NCI-H1436 (cell line): ENCODE data around the gene NDOR1.

ENCODE experiments used
- DNase-seq: peaks from one replicate; lab custom pipeline; 2025; lab: John Stamatoyannopoulos, UW

Gene NDOR1

DNA sequence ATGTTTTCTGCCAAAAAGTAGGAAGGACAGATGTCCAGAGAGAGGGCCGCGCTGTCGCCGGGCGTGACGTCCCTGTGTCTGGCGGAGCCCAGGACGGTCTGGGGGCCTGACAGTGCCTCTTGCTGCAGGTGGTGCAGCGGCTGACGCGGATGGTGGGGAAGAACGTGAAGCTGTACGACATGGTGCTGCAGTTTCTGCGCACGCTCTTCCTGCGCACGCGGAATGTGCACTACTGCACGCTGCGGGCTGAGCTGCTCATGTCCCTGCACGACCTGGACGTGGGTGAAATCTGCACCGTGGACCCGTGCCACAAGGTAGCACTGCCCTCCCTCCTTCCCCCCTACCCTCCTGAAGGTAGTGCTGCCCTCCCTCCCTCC lies 57.4 kb downstream of the NDOR1 start:
- DNase-seq = no peak

DNA sequence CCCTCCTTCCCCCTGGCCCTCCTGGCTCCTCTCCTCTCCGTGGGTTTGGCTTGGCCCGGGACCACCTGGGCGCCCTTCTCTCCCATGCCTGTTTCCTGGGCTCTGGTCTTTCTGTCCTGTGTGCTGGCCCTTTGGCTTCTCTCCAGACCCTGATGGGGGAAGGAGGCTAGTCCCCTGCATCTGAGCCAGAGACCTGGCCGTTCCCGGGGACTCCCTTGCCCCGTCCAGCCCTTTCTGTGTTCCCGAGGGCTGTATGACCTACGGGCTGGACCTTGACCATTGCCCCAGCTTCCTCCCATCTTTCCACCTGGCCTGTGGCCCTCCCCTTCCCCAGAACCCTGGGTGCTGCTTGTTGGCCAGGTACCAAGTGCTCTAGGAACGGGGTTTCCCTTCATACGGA lies 58.0 kb downstream of the NDOR1 start:
- DNase-seq = no peak

DNA sequence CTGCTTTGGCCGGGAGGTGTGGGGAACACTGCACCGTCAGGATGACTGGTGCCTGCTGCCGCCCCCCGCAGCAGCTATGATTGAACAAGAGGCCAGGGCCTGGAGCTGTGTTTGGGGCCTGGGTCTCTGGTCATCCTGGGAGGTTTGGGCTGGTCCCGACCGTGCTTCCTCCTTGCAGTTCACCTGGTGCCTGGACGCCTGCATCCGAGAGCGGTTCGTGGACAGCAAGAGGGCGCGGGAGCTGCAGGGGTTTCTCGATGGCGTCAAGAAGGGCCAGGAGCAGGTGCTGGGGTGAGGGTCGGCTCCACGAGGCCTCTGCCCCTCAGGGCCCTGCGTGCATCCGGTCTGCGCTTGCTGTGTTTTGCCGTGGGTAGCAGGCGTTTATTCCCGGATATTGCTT lies 58.6 kb downstream of the NDOR1 start:
- DNase-seq = no peak

DNA sequence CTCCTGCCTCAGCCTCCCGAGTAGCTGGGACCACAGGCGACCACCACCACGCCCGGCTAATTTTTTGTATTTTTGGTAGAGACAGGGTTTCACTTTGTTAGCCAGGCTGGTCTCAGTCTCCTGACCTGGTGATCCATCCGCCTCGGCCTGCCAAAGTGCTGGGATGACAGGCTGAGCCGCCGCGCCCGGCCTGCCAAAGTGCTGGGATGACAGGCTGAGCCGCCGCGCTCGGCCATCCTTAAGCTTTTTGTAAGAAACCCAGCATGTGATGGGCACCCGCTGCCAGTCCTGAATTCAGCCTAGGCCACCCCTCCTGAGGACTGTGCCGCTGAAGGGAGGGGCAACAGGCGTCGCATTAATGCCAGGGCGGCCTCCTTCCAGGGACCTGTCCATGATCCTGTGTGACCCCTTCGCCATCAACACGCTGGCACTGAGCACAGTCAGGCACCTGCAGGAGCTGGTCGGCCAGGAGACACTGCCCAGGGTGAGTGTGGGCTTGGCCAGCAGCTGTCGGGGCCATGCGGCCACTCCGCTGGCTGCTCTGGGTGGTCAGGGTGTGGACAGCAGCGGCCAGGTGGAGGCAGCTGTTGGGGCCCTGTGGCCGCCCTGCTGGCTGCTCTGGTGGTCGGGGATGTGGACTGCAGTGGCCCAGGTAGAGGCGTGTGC lies 60.1 kb downstream of the NDOR1 start:
- DNase-seq = no peak

DNA sequence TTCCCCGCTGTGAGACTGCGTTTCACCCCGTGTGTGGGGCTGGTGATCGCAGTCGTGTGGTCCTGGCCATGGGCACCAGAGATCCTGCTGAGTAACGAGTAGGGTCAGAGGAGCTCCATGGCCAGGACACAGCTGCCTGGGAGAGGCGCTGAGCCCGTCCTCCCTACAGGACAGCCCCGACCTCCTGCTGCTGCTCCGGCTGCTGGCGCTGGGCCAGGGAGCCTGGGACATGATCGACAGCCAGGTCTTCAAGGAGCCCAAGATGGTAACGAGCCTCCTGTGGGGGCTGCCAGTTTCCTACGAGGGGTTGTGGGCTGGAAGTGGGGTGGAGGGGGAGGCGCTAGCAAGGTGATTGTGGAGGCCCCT lies 60.6 kb downstream of the NDOR1 start:
- DNase-seq = no peak
